KMS-11 (cell line): Measurements from ENCODE around the gene FAP.

Experiments used
- H2AFZ ChIP-seq: fragments of 200-600 bp; sonication (generic); 2 replicates; pipeline ENCODE4 v1.6.1; 2016; ENCODE audit warnings: antibody characterized with exemption, mixed run types, low read depth
- H3K27ac ChIP-seq: fragments of 200-600 bp; sonication (generic); 2 replicates; pipeline ENCODE4 v1.6.1; 2016; ENCODE audit warnings: mild to moderate bottlenecking, mixed run types
- H3K27me3 ChIP-seq: fragments of 200-600 bp; sonication (generic); 2 replicates; pipeline ENCODE4 v1.6.1; 2017; ENCODE audit warnings: mild to moderate bottlenecking, low read depth, mixed run types, moderate library complexity; ENCODE audit not compliant: insufficient read depth
- H3K36me3 ChIP-seq: fragments of 200-600 bp; sonication (generic); 2 replicates; pipeline ENCODE4 v1.6.1; 2017; ENCODE audit warnings: mild to moderate bottlenecking, mixed run types; ENCODE audit not compliant: insufficient read depth
- H3K4me1 ChIP-seq: fragments of 200-600 bp; sonication (generic); 2 replicates; pipeline ENCODE4 v1.6.1; 2016; ENCODE audit warnings: mild to moderate bottlenecking, low read depth, mixed run types; ENCODE audit not compliant: poor library complexity, severe bottlenecking
- H3K4me2 ChIP-seq: fragments of 200-600 bp; sonication (generic); 2 replicates; pipeline ENCODE4 v1.7.0; 2016; ENCODE audit warnings: mild to moderate bottlenecking, mixed run types
- H3K4me3 ChIP-seq: fragments of 200-600 bp; sonication (generic); IDR thresholded peaks from 2 replicates; pipeline ENCODE4 v1.6.1; 2017; ENCODE audit warnings: low read depth, low read length, mixed read lengths; ENCODE audit not compliant: insufficient read depth
- H3K79me2 ChIP-seq: fragments of 200-600 bp; sonication (generic); 2 replicates; pipeline ENCODE4 v1.6.1; 2016; ENCODE audit warnings: low read depth, mixed run types; ENCODE audit not compliant: insufficient read depth
- H3K9ac ChIP-seq: fragments of 200-600 bp; sonication (generic); 2 replicates; pipeline ENCODE4 v1.6.1; 2016; ENCODE audit warnings: mild to moderate bottlenecking, mixed run types
- H4K20me1 ChIP-seq: fragments of 200-600 bp; sonication (generic); 2 replicates; pipeline ENCODE4 v1.6.1; 2016; ENCODE audit warnings: mild to moderate bottlenecking, mixed run types; ENCODE audit not compliant: insufficient read depth
- CTCF ChIP-seq: fragments of 200-600 bp; sonication (generic); conservative IDR thresholded peaks from 2 replicates; pipeline ENCODE4 v1.6.1; 2017; ENCODE audit warnings: low read depth, mild to moderate bottlenecking, antibody characterized with exemption, low read length, moderate library complexity, mixed read lengths

Gene FAP

GRCh38 chr2:162200636-162201035 lies 42.6 kb downstream of the FAP start:
- Histone ChIP-seq H3K9ac (no peak overlapping the region), H3K27me3 (no peaks in the 10 kb centered on the region), H4K20me1 (no peaks in the 10 kb centered on the region), H3K36me3 (no peaks in the 10 kb centered on the region), H3K4me2 (no peak overlapping the region), H3K79me2 (no peaks in the 10 kb centered on the region), H2AFZ (no peak overlapping the region), H3K4me3 (no peak overlapping the region), H3K27ac (no peak overlapping the region), H3K4me1 (no peaks in the 10 kb centered on the region)
- TF ChIP-seq CTCF, result no peak

GRCh38 chr2:162199913-162200312 lies 43.3 kb downstream of the FAP start:
- Histone ChIP-seq H3K27me3 (no peaks in the 10 kb centered on the region), H2AFZ (no peak overlapping the region), H3K36me3 (no peaks in the 10 kb centered on the region), H3K4me2 (no peak overlapping the region), H3K79me2 (no peaks in the 10 kb centered on the region), H4K20me1 (no peaks in the 10 kb centered on the region), H3K27ac (no peak overlapping the region), H3K4me1 (no peaks in the 10 kb centered on the region), H3K9ac (no peak overlapping the region), H3K4me3 (no peak overlapping the region)
- TF ChIP-seq CTCF, result no peak

- Histone ChIP-seq H3K4me3 (no peak overlapping the region), H3K4me1 (no peaks in the 10 kb centered on the region), H3K27me3 (no peaks in the 10 kb centered on the region), H3K9ac (no peak overlapping the region), H3K36me3 (no peaks in the 10 kb centered on the region), H2AFZ (no peak overlapping the region), H3K27ac (no peak overlapping the region), H4K20me1 (no peaks in the 10 kb centered on the region), H3K79me2 (no peaks in the 10 kb centered on the region), H3K4me2 (no peak overlapping the region)
- TF ChIP-seq CTCF, result no peak
Observed at GRCh38 chr2:162198239-162198638, 45.0 kb downstream of the FAP start.

GRCh38 chr2:162197069-162197825 lies 46.0 kb downstream of the FAP start:
- Histone ChIP-seq H3K4me3 (no peak overlapping the region), H3K27ac (no peak overlapping the region), H3K36me3 (no peaks in the 10 kb centered on the region), H3K4me1 (no peaks in the 10 kb centered on the region), H3K4me2 (no peak overlapping the region), H3K9ac (no peak overlapping the region), H3K27me3 (no peaks in the 10 kb centered on the region), H4K20me1 (no peaks in the 10 kb centered on the region), H3K79me2 (no peaks in the 10 kb centered on the region), H2AFZ (no peak overlapping the region)
- TF ChIP-seq CTCF, result no peak
